Erythroblast (primary cell): ENCODE measurements around the gene OR2AJ1.

Experiments
- DNase-seq, 2 experiments: peaks; one replicate each; lab custom pipeline; 2025; lab: John Stamatoyannopoulos, UW
- GATA1 ChIP-seq: IDR thresholded peaks from 2 replicates; pipeline ENCODE4 v1.6.1; 2011; ENCODE audit warnings: low read depth, mild to moderate bottlenecking, control low read depth, low read length, moderate library complexity
- POLR2A ChIP-seq: IDR thresholded peaks from 2 replicates; pipeline ENCODE4 v1.6.1; 2011; ENCODE audit warnings: mild to moderate bottlenecking, low read length

The OR2AJ1 gene

DNA sequence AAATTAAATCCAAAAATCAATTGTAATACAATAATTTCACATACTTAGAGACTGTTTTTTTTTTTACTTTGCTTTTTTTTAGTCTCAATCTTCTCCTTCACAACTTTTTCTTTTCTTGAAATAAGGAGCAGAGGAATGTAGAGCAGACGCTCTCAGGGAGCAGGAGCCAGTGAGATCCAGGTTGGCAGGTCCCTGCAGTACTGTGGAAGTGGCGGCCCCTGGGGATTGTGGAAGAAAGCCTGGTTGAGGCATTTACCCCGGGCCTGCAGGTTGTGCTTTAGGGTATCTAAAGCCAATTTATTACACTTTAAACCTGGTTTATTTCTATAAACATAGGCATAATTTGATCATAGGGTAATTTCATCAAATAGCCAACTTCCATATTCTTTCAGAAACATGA, 748 bp upstream of the OR2AJ1 start:
- no peak for DNase-seq

DNA sequence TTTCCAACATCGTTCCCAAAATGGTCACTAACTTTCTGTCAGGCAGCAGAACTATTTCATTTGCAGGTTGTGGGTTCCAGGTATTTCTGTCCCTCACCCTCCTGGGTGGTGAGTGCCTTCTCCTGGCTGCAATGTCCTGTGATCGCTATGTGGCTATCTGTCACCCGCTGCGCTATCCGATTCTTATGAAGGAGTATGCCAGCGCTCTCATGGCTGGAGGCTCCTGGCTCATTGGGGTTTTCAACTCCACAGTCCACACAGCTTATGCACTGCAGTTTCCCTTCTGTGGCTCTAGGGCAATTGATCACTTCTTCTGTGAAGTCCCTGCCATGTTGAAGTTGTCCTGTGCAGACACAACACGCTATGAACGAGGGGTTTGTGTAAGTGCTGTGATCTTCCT, 9.3 kb downstream of the OR2AJ1 start:
- TF ChIP-seq POLR2A (no peak), GATA1 (no peak)
- DNase-seq, result no peak

More for the DNA sequence above, 748 bp upstream of the OR2AJ1 start:
- no peak for TF ChIP-seq GATA1
- no peak for TF ChIP-seq POLR2A

DNA sequence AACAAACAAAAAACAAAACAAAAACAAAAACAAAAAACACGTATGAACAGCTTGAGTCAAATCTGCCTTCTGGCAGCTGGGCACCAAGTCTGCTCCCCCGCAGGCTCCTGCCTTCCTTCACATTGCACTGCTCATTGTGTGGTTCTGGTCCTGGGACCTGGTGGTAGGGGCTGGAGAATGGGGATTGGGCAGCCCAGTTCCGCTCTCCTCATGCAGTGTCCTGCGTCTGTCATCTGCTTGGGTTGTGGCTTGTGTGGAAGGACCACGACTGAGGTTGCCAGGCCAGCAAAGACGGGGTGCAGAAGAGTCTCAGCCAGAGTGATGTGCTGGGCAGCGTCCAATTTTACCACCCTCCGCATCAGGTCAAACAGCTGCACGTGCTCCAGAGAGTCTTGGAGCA, 11.1 kb downstream of the OR2AJ1 start:
- DNase-seq, result no peak
- TF ChIP-seq POLR2A, result no peak
- no peak for TF ChIP-seq GATA1

DNA sequence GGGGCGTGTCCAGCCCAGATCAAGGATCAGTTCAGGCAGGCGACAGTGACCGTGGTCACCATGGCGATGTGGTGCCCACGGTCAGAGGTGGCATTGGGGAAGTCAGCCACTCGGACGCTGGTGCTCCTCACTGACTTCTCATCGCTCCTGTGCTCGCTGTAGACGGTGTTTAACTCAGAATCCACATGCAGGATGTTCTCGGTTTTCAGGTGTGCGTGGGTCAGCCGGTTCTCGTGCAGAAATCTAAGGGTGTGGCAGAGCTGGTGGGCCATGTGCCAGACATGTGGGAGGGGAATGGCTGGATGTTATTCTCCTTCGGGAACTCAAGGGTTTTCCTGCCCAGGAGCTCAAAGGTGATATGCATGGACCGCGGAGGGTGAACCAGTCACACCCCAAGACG, 11.7 kb downstream of the OR2AJ1 start:
- no peak for DNase-seq
- TF ChIP-seq POLR2A, result no peak
- TF ChIP-seq GATA1, result no peak

DNA sequence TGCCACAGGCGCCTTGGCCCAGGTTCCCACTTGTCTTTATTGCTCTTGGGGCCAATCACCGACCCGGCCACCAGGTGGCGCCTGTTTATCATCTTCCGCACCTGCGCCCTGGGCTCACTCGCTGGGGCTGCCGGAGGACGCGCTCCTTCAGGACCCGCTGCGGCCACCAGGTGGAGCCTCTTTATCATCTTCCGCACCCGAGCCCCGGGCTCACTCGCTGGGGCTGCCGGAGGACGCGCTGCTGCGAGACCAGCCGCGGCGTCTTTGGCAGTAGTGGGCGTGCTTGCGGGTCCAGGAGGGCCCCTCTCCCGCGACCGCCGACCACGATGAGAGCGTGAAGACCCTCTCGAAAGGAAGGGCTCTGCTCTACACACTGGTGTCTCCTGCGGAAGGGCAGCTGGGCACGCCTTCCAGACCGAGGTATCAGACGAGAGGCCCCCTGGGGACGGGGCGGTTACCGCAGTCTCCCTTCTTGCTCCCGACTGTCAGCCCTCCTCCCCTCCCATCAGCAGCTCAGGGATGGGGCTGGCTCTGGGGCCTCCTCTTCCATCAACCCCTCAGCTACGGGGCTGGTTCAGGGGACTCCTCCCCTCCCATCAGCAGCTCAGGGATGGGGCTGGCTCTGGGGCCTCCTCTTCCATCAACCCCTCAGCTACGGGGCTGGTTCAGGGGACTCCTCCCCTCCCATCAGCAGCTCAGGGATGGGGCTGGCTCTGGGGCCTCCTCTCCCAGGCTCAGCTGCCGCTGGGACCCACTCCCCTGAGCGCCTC, 12.5 kb downstream of the OR2AJ1 start:
- DNase-seq, result peak; percentile 97 to 99

DNA sequence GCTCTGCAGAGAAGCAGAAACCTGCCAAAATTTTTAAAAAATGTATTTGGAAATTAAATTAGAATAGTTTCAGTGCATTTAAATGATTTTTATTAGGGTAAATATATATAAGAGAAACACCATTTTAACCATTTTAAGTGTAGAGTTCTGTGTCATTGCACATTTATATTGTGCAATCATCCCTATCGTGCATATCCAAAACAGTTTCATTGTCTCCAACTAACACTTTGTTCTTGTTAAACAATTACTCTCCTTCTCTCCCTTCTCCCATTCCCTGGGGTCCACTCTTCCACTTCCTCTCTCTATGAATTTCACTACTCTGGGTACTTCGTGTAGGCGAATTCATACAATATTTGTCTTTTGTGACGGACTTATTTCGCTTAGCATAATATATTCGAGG, 17.9 kb downstream of the OR2AJ1 start:
- no peak for DNase-seq
- TF ChIP-seq GATA1, result no peak
- no peak for TF ChIP-seq POLR2A

DNA sequence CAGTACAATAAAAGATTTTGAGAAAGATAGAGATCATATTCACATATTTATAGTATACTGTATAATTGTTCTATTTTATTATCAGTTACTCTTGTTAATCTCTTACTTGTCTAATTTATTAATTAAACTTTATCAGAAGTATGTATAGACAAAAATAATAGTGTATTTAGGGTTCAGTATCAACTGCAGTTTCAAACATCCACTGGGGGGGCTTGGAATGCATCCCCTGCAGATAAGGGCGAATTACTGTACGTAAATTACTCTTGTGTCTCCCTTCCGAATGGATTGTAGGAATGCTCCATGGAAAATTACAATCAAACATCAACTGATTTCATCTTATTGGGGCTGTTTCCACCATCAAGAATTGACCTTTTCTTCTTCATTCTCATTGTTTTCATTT, 23.9 kb downstream of the OR2AJ1 start, which contains the start of gene OR2L8:
Gene OR2L8, plus strand, starts transcription at position 301 of the 400 bp plus-strand sequence. Its CDS starts 0 bp downstream, at position 301.
- no peak for DNase-seq
- TF ChIP-seq POLR2A, result no peak
- TF ChIP-seq GATA1, result no peak

DNA sequence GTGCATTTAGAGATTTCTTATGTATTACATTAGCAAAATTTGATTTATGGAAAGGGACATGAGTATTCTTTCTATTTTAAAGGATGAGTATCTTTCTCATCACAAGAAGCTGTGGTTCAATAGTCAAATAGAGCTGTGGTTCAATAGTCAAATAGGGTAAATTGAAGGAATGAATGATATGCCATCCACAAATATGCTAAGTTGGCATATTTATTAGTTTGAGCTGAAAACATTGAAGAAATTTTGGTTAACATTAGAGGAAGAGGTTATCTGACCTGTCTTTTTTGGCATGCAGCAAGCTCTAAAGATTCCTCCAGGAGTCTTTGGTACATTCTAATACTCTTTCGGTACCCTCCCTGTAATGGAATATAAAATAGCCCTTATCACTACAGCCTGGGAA, 28.7 kb downstream of the OR2AJ1 start:
- TF ChIP-seq GATA1 (no peak), POLR2A (no peak)
- DNase-seq, result no peak

DNA sequence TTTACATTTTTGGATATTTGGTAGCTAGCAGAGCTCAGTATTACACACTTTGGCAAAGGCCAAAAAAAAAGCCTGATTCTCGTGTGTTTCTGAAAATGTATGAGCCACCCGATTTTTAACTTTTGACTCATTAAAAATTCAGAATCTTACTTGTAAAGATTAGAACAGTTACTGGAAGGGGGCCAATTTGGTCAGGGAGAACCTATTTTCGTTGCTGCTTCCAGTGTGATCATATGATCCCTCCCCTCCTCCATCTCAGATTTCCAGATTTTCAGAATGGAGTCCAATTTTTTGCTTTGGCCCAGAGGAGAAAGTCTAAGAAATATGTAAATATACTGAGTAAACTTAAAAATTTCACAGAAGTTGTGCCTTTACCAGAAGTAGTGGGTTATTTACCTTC, 37.1 kb downstream of the OR2AJ1 start:
- DNase-seq, result no peak
- no peak for TF ChIP-seq POLR2A
- TF ChIP-seq GATA1, result no peak

DNA sequence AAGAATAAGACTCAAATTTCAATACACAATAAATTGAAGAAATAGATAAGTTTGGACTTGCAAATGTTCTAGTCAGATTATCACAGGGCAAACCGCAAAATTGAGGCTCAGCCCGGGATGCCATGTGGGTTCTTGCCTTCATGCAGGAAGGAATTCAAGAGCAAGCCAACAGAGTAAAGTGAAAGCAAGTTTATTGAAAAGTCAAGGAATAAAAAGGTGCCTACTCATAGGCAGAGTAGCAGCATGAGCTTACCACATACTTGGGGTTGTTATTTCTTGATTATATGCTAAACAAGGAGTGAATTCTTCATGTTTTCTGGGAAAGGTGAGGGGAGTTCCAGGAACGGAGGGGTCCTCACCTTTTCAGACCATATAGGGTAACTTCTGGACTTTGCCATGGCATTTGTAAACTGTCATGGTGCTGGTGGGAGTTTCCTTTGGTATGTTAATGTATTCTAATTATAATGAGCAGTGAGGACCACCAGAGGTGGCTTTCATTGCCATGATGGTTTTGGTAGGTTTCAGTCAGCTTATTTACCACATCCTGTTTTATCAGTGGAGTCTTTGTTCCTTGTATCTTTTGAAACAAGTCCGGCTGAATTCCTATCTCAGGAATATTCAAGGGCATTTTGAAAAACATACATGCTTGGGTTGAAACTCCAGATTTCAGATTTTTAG, 38.4 kb downstream of the OR2AJ1 start:
- TF ChIP-seq GATA1 (no peak), POLR2A (no peak)
- no peak for DNase-seq

DNA sequence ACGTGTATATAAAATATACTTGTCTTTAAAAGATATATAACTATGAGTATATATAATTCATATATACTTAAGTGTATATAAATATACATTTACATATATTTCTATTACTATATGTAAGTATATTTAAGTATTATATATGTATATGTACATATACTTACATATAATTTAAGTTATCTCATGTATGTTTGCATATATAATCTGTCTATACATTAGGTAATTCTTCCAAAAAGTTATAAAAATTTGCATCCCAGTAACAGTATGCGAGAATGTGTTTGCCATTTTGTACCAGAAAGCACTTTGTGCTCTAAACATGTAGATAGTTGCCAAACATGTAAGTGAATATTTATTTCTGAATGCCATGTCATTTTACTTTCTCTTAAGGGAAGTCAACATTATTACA, 40.2 kb downstream of the OR2AJ1 start, which contains the start of gene OR2AK2:
Gene OR2AK2, plus strand, starts transcription at position 301 of the 400 bp plus-strand sequence. CDS start 144 bp downstream, outside the sequence.
- DNase-seq, result no peak
- TF ChIP-seq GATA1 (no peak), POLR2A (no peak)

DNA sequence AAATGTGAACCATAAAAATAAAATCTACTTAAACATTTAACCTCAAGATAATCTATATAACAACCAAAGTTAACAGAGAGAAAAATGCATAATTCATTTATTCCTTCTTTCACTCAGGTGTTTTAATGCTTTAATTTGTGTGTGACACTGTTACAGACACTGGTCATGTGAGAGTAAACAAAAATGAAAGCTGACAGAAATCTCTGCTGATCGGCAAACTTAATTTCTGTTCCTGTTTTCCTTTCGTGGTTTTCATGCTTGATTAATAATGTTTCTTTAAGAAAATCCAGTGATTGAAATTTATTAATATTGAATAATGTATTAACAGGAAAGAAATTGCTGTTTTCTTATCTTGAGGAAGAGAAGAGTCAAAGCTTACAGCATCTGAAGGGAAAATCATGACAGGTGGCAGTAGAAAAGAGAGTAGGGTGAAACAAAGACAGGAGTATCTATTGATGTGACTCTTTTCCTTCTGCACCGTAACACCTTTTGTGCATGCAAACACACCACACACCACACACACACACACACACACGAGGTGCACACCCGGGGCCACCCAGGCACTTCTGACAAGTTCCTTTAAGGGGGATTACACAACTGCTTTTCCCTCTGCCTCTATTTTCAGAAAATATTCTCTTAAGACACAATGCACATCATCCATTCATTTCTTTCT, 42.0 kb downstream of the OR2AJ1 start:
- no peak for TF ChIP-seq POLR2A
- no peak for TF ChIP-seq GATA1
- no peak for DNase-seq
